Measurements from ENCODE around the gene CAPZA3. TPM values are rescaled to one million over a fixed set of nuclear protein-coding genes. Genes with fewer than 3 reads are reported as not detected.
A peak's percentile ranks its signal among the peaks of the same experiment; 100 is the strongest.
"Not testable (repeated sequence)": the region's sequence is repeated elsewhere in the genome, so short reads cannot be mapped to it uniquely, and the experiment has no call there.

Gene CAPZA3
- total RNA-seq, 1 donor, result not detected

DNA sequence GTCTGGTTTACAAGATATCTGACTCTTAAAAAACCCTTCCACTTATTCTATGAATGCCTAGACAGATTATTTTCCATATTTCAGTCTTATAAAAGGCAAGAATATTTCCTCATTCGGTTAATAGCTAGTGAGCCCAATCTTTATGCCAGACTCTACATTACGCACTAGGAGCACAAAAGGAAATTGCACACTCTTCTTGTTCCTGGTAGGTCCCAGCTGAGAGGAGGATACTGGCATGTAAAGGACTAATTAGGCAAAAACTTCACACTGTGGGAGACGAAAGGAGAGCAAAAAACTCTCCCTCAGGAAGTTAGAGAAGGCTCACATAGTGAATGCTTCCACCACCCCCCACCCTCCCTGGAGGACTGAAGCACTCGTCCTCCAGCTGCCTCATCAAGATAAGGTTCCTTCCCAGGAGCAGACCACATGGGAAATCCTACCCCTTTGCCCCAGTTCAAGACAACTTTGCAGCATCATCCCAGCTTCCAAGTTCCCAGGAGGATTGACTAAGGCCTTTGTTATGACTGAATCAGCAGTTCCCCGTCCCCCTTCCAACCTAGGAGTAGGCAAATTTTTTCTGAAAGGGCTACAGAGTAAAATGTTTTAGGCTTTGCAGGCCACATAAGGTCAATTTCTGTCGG is 14.5 kb downstream of the CAPZA3 start:
- DNase-seq (ENCODE audit: low read depth), result peak; percentile 98
- TF ChIP-seq CTCF (IDR thresholded peaks at IDR 0.05; ENCODE audit: insufficient read depth, low read length), result no peak
- no peak overlapping the region for H3K4me3 ChIP-seq (ENCODE audit: low read depth, low read length)

- DNase-seq (ENCODE audit: low read depth), result no peak
- no peak for TF ChIP-seq CTCF (IDR thresholded peaks at IDR 0.05; ENCODE audit: insufficient read depth, low read length)
Observed at GRCh38 chr12:18752947-18753346, 15.0 kb downstream of the CAPZA3 start.

GRCh38 chr12:18753481-18754123 is 15.7 kb downstream of the CAPZA3 start:
- TF ChIP-seq CTCF (IDR thresholded peaks at IDR 0.05; ENCODE audit: insufficient read depth, low read length), result no peak
- DNase-seq (ENCODE audit: low read depth), result peak; percentile 13

More at GRCh38 chr12:18752947-18753346, 15.0 kb downstream of the CAPZA3 start:
- H3K4me3 ChIP-seq (ENCODE audit: low read depth, low read length), result no peak overlapping the region

DNA sequence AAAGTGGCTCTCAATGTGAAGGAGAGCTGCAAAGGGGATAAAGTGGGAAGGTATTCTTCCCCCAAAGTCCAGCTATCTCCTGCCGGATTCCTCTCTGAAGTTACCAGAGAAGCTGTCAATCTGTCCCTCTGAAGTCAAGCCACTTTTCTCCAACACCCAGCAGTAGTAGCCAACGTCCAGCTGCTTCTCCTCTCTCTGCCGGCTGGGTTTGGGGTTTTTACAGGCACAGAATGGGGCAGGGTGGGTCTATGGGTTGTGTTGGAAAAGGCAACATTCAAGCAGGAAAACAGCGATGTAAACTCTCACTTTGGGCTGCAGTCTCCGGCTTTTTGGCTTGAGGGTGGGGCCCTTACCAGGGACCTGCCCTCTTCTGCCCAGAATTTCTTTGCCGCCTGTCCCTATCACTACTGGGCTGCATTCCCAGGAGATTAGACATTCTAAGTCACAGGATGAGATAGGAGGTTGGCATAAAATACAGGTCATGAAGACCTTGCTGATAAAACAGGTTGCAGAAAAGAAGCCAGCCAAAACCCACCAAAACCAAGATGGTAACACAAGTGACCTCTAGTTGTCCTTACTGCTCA is 16.3 kb downstream of the CAPZA3 start:
- H3K4me3 ChIP-seq (ENCODE audit: low read depth, low read length), result no peak overlapping the region
- TF ChIP-seq CTCF (IDR thresholded peaks at IDR 0.05; ENCODE audit: insufficient read depth, low read length), result no peak
- DNase-seq (ENCODE audit: low read depth), result no peak

More at GRCh38 chr12:18753481-18754123, 15.7 kb downstream of the CAPZA3 start:
- no peak overlapping the region for H3K4me3 ChIP-seq (ENCODE audit: low read depth, low read length)

- no peak for TF ChIP-seq CTCF (IDR thresholded peaks at IDR 0.05; ENCODE audit: insufficient read depth, low read length)
- H3K4me3 ChIP-seq (ENCODE audit: low read depth, low read length), result no peak overlapping the region
- DNase-seq (ENCODE audit: low read depth), result no peak
Observed at GRCh38 chr12:18755341-18755740, 17.4 kb downstream of the CAPZA3 start.

DNA sequence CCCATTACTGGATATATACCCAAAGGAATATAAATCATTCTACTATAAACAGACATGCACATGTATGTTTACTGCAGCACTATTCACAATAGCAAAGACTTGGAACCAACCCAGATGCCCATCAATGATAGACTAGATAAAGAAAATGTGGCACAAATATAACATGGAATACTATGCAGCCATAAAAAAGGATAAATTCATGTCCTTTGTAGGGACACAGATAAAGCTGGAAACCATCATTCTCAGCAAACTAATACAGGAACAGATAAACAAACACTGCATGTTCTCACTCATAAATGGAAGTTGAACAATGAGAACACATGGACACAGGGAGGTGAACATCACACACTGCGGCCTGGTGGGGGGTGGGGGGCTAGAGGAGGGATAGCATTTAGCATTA is 28.6 kb downstream of the CAPZA3 start:
- not testable (repeated sequence) for H3K4me3 ChIP-seq (ENCODE audit: low read depth, low read length); DNase-seq (ENCODE audit: low read depth)

GRCh38 chr12:18782827-18783226 is 44.9 kb downstream of the CAPZA3 start:
- no peak overlapping the region for H3K4me3 ChIP-seq (ENCODE audit: low read depth, low read length)
- no peak for TF ChIP-seq CTCF (IDR thresholded peaks at IDR 0.05; ENCODE audit: insufficient read depth, low read length)
- DNase-seq (ENCODE audit: low read depth), result no peak

- H3K4me3 ChIP-seq (ENCODE audit: low read depth, low read length); DNase-seq (ENCODE audit: low read depth): not testable (repeated sequence)
Observed at GRCh38 chr12:18785465-18785864, 47.5 kb downstream of the CAPZA3 start.

Measured in fibroblast of the aortic adventitia (primary cell).